ENCODE measurements around the gene ALKBH3.
A peak's percentile ranks its signal among the peaks of the same experiment; 100 is the strongest.

Gene ALKBH3

GRCh38 chr11:43880640-43881159, at the start of gene ALKBH3:
Gene ALKBH3, plus strand, starts transcription at chr11:43880831. Its CDS starts 1,822 bp downstream, at chr11:43882653.
- peak; percentile 88 for DNase-seq (ENCODE audit: low spot score)
- in situ Hi-C loops (cut with MboI; ENCODE audit: low sequenced_read_pairs, unreplicated experiment): no loop called here
- TF ChIP-seq CTCF (IDR thresholded peaks at IDR 0.05; ENCODE audit: borderline replicate concordance, control extremely low read depth, extremely low read depth, insufficient read depth, missing control alignments): no peak

- TF ChIP-seq CTCF (IDR thresholded peaks at IDR 0.05; ENCODE audit: borderline replicate concordance, control extremely low read depth, extremely low read depth, insufficient read depth, missing control alignments): no peak
- in situ Hi-C loops (cut with MboI; ENCODE audit: low sequenced_read_pairs, unreplicated experiment): no loop called here
- no peak for DNase-seq (ENCODE audit: low spot score)
Observed at GRCh38 chr11:43830928-43831440, 49.6 kb upstream of the ALKBH3 start.

GRCh38 chr11:43832536-43832935, 48.1 kb upstream of the ALKBH3 start:
- DNase-seq (ENCODE audit: low spot score): no peak
- no peak for TF ChIP-seq CTCF (IDR thresholded peaks at IDR 0.05; ENCODE audit: borderline replicate concordance, control extremely low read depth, extremely low read depth, insufficient read depth, missing control alignments)
- in situ Hi-C loops (cut with MboI; ENCODE audit: low sequenced_read_pairs, unreplicated experiment): no loop called here

DNA sequence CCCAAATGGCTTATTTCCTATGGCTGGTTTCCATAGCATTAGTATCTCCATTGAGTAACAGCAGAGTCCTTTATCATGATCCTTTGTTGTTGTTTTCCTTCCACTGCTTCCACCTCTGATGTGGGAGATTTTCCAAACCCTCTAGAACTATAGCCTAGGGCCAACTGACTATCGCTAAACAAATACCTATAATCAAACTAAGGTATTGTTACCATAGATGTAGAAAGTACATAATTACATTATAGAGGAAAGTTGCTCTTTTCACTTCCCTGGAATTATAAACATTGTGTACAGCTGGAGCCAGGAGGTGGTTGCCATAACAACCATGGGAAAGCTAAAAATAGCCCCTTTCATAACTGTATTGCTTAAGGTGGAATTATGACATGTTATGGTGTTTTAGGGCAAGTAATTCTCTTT, 47.0 kb upstream of the ALKBH3 start:
- in situ Hi-C loops (cut with MboI; ENCODE audit: low sequenced_read_pairs, unreplicated experiment): no loop called here
- no peak for TF ChIP-seq CTCF (IDR thresholded peaks at IDR 0.05; ENCODE audit: borderline replicate concordance, control extremely low read depth, extremely low read depth, insufficient read depth, missing control alignments)
- no peak for DNase-seq (ENCODE audit: low spot score)

DNA sequence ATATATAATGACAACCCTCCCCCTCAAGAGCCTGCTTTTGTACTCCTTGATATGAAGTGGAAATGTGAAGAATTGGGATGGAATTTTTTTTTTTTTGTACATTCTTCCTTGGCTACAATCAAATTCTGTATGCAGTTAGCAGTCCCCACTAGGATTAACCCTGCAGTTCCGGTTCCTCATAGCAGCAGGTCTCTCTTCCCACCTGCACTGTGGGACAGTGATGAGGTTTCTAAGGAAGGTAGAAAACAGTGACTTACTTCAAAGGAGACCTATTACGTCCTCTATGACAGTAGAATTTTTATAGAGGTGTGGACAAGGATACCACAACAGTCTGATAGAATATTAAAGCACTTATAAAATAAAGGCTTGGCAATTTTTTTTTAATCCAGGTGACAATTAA, 46.3 kb upstream of the ALKBH3 start:
- no peak for DNase-seq (ENCODE audit: low spot score)
- in situ Hi-C loops (cut with MboI; ENCODE audit: low sequenced_read_pairs, unreplicated experiment): no loop called here
- no peak for TF ChIP-seq CTCF (IDR thresholded peaks at IDR 0.05; ENCODE audit: borderline replicate concordance, control extremely low read depth, extremely low read depth, insufficient read depth, missing control alignments)

GRCh38 chr11:43835104-43835503, 45.5 kb upstream of the ALKBH3 start:
- TF ChIP-seq CTCF (IDR thresholded peaks at IDR 0.05; ENCODE audit: borderline replicate concordance, control extremely low read depth, extremely low read depth, insufficient read depth, missing control alignments): no peak
- DNase-seq (ENCODE audit: low spot score): no peak
- in situ Hi-C loops (cut with MboI; ENCODE audit: low sequenced_read_pairs, unreplicated experiment): no loop called here
